ENCODE results near the gene SAMHD1. TPM values are rescaled to one million over a fixed set of nuclear protein-coding genes. Genes with fewer than 3 reads are reported as not detected.

Gene SAMHD1
- total RNA-seq, 1 experiment from 2014 or later, result 54.3 TPM

Other genes with a start within 250 kb of the SAMHD1 start
- 16.6 and 18.0 TPM in 2 replicates for gene NDRG3, start 205.6 kb downstream of the SAMHD1 start, total RNA-seq (2022)
- 36.7 and 42.5 TPM in 2 replicates for gene DSN1, start 177.9 kb downstream of the SAMHD1 start, total RNA-seq (2022)
- gene TLDC2, start 75.6 kb downstream of the SAMHD1 start, total RNA-seq (2022), result 1.1 and 1.9 TPM in 2 replicates
- 20.3 and 21.5 TPM in 2 replicates for gene RBL1, start 144.3 kb upstream of the SAMHD1 start, total RNA-seq (2022)
- gene RPN2, start 227.6 kb upstream of the SAMHD1 start, total RNA-seq (2022), result 508 and 522 TPM in 2 replicates
- gene MROH8, start 227.8 kb upstream of the SAMHD1 start, total RNA-seq (2022), result 1.4 and 2.7 TPM in 2 replicates